ENCODE measurements around the gene FOXQ1.
"Not testable (repeated sequence)": the region's sequence is repeated elsewhere in the genome, so short reads cannot be mapped to it uniquely, and the experiment has no call there.

The FOXQ1 gene

GRCh38 chr6:1290805-1291204, 21.1 kb upstream of the FOXQ1 start:
- no peak for DNase-seq (ENCODE audit: low spot score)

- no peak for DNase-seq (ENCODE audit: low spot score)
Measured at GRCh38 chr6:1291381-1291780, 20.5 kb upstream of the FOXQ1 start.

- DNase-seq (ENCODE audit: low spot score), result no peak
Measured at GRCh38 chr6:1295420-1295819, 16.5 kb upstream of the FOXQ1 start.

GRCh38 chr6:1296079-1296478, 15.8 kb upstream of the FOXQ1 start:
- no peak for DNase-seq (ENCODE audit: low spot score)

GRCh38 chr6:1296542-1296941, 15.4 kb upstream of the FOXQ1 start:
- no peak for DNase-seq (ENCODE audit: low spot score)

- DNase-seq (ENCODE audit: low spot score), result no peak
Measured at GRCh38 chr6:1297746-1298145, 14.2 kb upstream of the FOXQ1 start.

GRCh38 chr6:1298768-1299167, 13.1 kb upstream of the FOXQ1 start:
- no peak for DNase-seq (ENCODE audit: low spot score)

GRCh38 chr6:1306133-1306532, 5.8 kb upstream of the FOXQ1 start:
- no peak for DNase-seq (ENCODE audit: low spot score)

- DNase-seq (ENCODE audit: low spot score), result no peak
Measured at GRCh38 chr6:1309366-1309765, 2.5 kb upstream of the FOXQ1 start.

- peak; percentile 44 for DNase-seq (ENCODE audit: low spot score)
Measured at GRCh38 chr6:1310628-1311399, 1.1 kb upstream of the FOXQ1 start.

GRCh38 chr6:1312203-1312472, 240 bp downstream of the FOXQ1 start:
- no peak for DNase-seq (ENCODE audit: low spot score)

GRCh38 chr6:1312473-1313367, 822 bp downstream of the FOXQ1 start:
- DNase-seq (ENCODE audit: low spot score), result peak; percentile 48

GRCh38 chr6:1313384-1313766, 1.5 kb downstream of the FOXQ1 start:
- DNase-seq (ENCODE audit: low spot score), result peak; percentile 46

GRCh38 chr6:1313767-1314503, 2.0 kb downstream of the FOXQ1 start:
- peak; percentile 89 for DNase-seq (ENCODE audit: low spot score)

- no peak for DNase-seq (ENCODE audit: low spot score)
Measured at GRCh38 chr6:1314617-1315016, 2.7 kb downstream of the FOXQ1 start.

- DNase-seq (ENCODE audit: low spot score), result no peak
Measured at GRCh38 chr6:1315201-1315559, 3.3 kb downstream of the FOXQ1 start.

GRCh38 chr6:1315560-1316386, 3.9 kb downstream of the FOXQ1 start:
- DNase-seq (ENCODE audit: low spot score), result peak; percentile 17

GRCh38 chr6:1316489-1316971, 4.6 kb downstream of the FOXQ1 start:
- DNase-seq (ENCODE audit: low spot score), result peak; percentile 61

- DNase-seq (ENCODE audit: low spot score), result no peak
Measured at GRCh38 chr6:1317302-1317815, 5.5 kb downstream of the FOXQ1 start.

- DNase-seq (ENCODE audit: low spot score), result no peak
Measured at GRCh38 chr6:1318036-1318435, 6.1 kb downstream of the FOXQ1 start.

- DNase-seq (ENCODE audit: low spot score), result not testable (repeated sequence)
Measured at GRCh38 chr6:1318584-1318983, 6.7 kb downstream of the FOXQ1 start.

- no peak for DNase-seq (ENCODE audit: low spot score)
Measured at GRCh38 chr6:1321738-1322137, 9.8 kb downstream of the FOXQ1 start.
